Measurements from ENCODE around the gene PTDSS2. TPM values are rescaled to one million over a fixed set of nuclear protein-coding genes. Genes with fewer than 3 reads are reported as not detected.

Gene PTDSS2
- total and polyA plus RNA-seq, 11 donors: 20.3 to 43.0 (median 25.7) TPM

GRCh38 chr11:489610-490185 is 39.6 kb downstream of the PTDSS2 start:
- Histone ChIP-seq H3K27me3 (no peaks in the 10 kb centered on the region), H3K4me1 (no peaks in the 10 kb centered on the region), H3K36me3 (peaks cover 0 to 66% (median 37%) of the 10 kb centered on the region in 9 donors), H3K9me3 (no peaks in the 10 kb centered on the region), H3K4me3 (no peak overlapping the region), H3K27ac (no peak overlapping the region)
- peak in 2 of 5 donors; percentile 21 to 64 for DNase-seq
- ATAC-seq: no peak
- no peak for TF ChIP-seq POLR2A (IDR thresholded peaks at IDR 0.05)
- TF ChIP-seq CTCF (IDR thresholded peaks at IDR 0.05): no peak
- WGBS, 4 donors: 93 to 98% (median 95%) methylated on average over 24 to 37 of the region's 37 CpGs
- intact Hi-C loops (cut with DNase I): no loop called here

- peak in 2 of 5 donors; percentile 21 to 58 for DNase-seq
- H3K9me3 ChIP-seq: no peaks in the 10 kb centered on the region
- intact Hi-C loops (cut with DNase I): no loop called here
Observed at GRCh38 chr11:490186-490929, 40.3 kb downstream of the PTDSS2 start.

GRCh38 chr11:490930-491260 is 40.8 kb downstream of the PTDSS2 start:
- Histone ChIP-seq H3K4me1 (peaks cover 0 to 3% (median 0%) of the 10 kb centered on the region in 12 donors), H3K27me3 (no peaks in the 10 kb centered on the region), H3K27ac (no peak overlapping the region), H3K9me3 (no peaks in the 10 kb centered on the region), H3K36me3 (peaks cover 0 to 78% (median 49%) of the 10 kb centered on the region in 9 donors), H3K4me3 (no peak overlapping the region)
- ATAC-seq (no peak), DNase-seq (peak in 1 of 5 donors; percentile 55)
- intact Hi-C loops (cut with DNase I): no loop called here
- 87 to 94% (median 92%) methylated on average over 12 to 15 of the region's 15 CpGs for WGBS, 4 donors
- TF ChIP-seq POLR2A (IDR thresholded peaks at IDR 0.05): no peak

More at GRCh38 chr11:490186-490929, 40.3 kb downstream of the PTDSS2 start:
- WGBS, 4 donors: 93 to 96% (median 94%) methylated on average over 31 to 38 of the region's 38 CpGs
- TF ChIP-seq CTCF (IDR thresholded peaks at IDR 0.05): no peak
- TF ChIP-seq POLR2A (IDR thresholded peaks at IDR 0.05): no peak
- no peak for ATAC-seq
- Histone ChIP-seq H3K4me1 (no peaks in the 10 kb centered on the region), H3K36me3 (peaks cover 0 to 73% (median 44%) of the 10 kb centered on the region in 9 donors), H3K27me3 (no peaks in the 10 kb centered on the region), H3K4me3 (no peak overlapping the region), H3K27ac (no peak overlapping the region)

- H3K4me3 ChIP-seq: no peak overlapping the region
- WGBS, 4 donors: 88 to 93% (median 90%) methylated on average over 5 to 7 of the region's 7 CpGs
- H3K36me3 ChIP-seq: peaks cover 0 to 83% (median 54%) of the 10 kb centered on the region in 9 donors
- H3K27me3 ChIP-seq: no peaks in the 10 kb centered on the region
- no peak for TF ChIP-seq POLR2A (IDR thresholded peaks at IDR 0.05)
- TF ChIP-seq CTCF (IDR thresholded peaks at IDR 0.05): no peak
- H3K9me3 ChIP-seq: no peaks in the 10 kb centered on the region
- no peak overlapping the region for H3K27ac ChIP-seq
- DNase-seq: peak in 1 of 5 donors; percentile 37
- intact Hi-C loops (cut with DNase I): no loop called here
- H3K4me1 ChIP-seq: peaks cover 0 to 7% (median 0%) of the 10 kb centered on the region in 12 donors
- ATAC-seq: no peak
Observed at GRCh38 chr11:491358-491757, 41.3 kb downstream of the PTDSS2 start.

Data from heart left ventricle (tissue), 16 donors.